Loucy (cell line): ENCODE measurements around the gene LYZL2.

Source experiments
- H2AFZ ChIP-seq: fragments of 200-600 bp; sonication (generic); 2 replicates; pipeline ENCODE4 v1.6.0; 2016; ENCODE audit warnings: antibody characterized with exemption, mild to moderate bottlenecking, low read length, moderate library complexity
- H3F3A ChIP-seq: fragments of 200-600 bp; 2 replicates; pipeline ENCODE4 v1.6.0; 2016; ENCODE audit warnings: antibody characterized with exemption, low read depth, mild to moderate bottlenecking
- H3K27me3 ChIP-seq: fragments of 200-600 bp; sonication (generic); 2 replicates; pipeline ENCODE4 v1.6.1; 2014; ENCODE audit warnings: low read length, mild to moderate bottlenecking; ENCODE audit not compliant: insufficient read depth, poor library complexity, severe bottlenecking
- H3K36me3 ChIP-seq: fragments of 200-600 bp; sonication (generic); 2 replicates; pipeline ENCODE4 v1.6.1; 2016; ENCODE audit warnings: low read length; ENCODE audit not compliant: insufficient read depth
- H3K4me1 ChIP-seq: fragments of 200-600 bp; sonication (generic); 2 replicates; pipeline ENCODE4 v1.5.1; 2014; ENCODE audit warnings: low read length, mild to moderate bottlenecking; ENCODE audit not compliant: insufficient read depth, poor library complexity, severe bottlenecking
- H3K4me2 ChIP-seq: fragments of 200-600 bp; sonication (generic); 2 replicates; pipeline ENCODE4 v1.6.0; 2014; ENCODE audit warnings: antibody characterized with exemption, low read length, low read depth, mild to moderate bottlenecking; ENCODE audit not compliant: poor library complexity, severe bottlenecking
- H3K4me3 ChIP-seq: fragments of 200-600 bp; sonication (generic); 2 replicates; pipeline ENCODE4 v1.5.1; 2014; ENCODE audit warnings: low read length, mild to moderate bottlenecking, mixed read lengths; ENCODE audit not compliant: poor library complexity, severe bottlenecking
- H3K79me2 ChIP-seq: fragments of 200-600 bp; sonication (generic); 2 replicates; pipeline ENCODE4 v1.6.1; 2014; ENCODE audit warnings: low read length; ENCODE audit not compliant: insufficient read depth
- H3K9ac ChIP-seq: fragments of 200-600 bp; sonication (generic); 2 replicates; pipeline ENCODE4 v1.6.0; 2014; ENCODE audit warnings: mild to moderate bottlenecking, low read depth, low read length, moderate library complexity; ENCODE audit not compliant: poor library complexity, severe bottlenecking
- H3K9me2 ChIP-seq: fragments of 200-600 bp; sonication (generic); replicated peaks from 2 replicates; pipeline ENCODE4 v1.6.1; 2016; ENCODE audit warnings: low read depth, low read length, mixed read lengths
- H3K9me3 ChIP-seq: fragments of 200-600 bp; sonication (generic); 2 replicates; pipeline ENCODE4 v1.6.1; 2014; ENCODE audit warnings: mild to moderate bottlenecking, antibody characterized with exemption, low read length, low read depth; ENCODE audit not compliant: insufficient read depth
- H4K20me1 ChIP-seq: fragments of 200-600 bp; sonication (generic); 2 replicates; pipeline ENCODE4 v1.6.0; 2014; ENCODE audit warnings: antibody characterized with exemption, low read length, mild to moderate bottlenecking; ENCODE audit not compliant: insufficient read depth, poor library complexity, severe bottlenecking
- CTCF ChIP-seq: fragments of 200-600 bp; sonication (generic); conservative IDR thresholded peaks from 2 replicates; pipeline ENCODE4 v1.5.1; 2014; ENCODE audit warnings: mild to moderate bottlenecking, antibody characterized with exemption, low read length
- EZH2phosphoT487 ChIP-seq: fragments of 200-600 bp; IDR thresholded peaks from 2 replicates; pipeline ENCODE4 v1.6.1; 2018; ENCODE audit warnings: antibody characterized with exemption, mild to moderate bottlenecking, moderate library complexity, borderline replicate concordance

LYZL2 gene

GRCh38 chr10:30580241-30580640 is 49.3 kb downstream of the LYZL2 start:
- Histone ChIP-seq H2AFZ (no peak overlapping the region), H3K9me3 (no peaks in the 10 kb centered on the region), H3F3A (no peaks in the 10 kb centered on the region), H3K4me3 (no peak overlapping the region), H3K9ac (no peak overlapping the region), H3K4me1 (no peaks in the 10 kb centered on the region), H4K20me1 (no peaks in the 10 kb centered on the region), H3K4me2 (no peak overlapping the region), H3K79me2 (no peaks in the 10 kb centered on the region), H3K9me2 (no peaks in the 10 kb centered on the region), H3K36me3 (no peaks in the 10 kb centered on the region), H3K27me3 (no peaks in the 10 kb centered on the region)
- TF ChIP-seq EZH2phosphoT487 (no peak), CTCF (no peak)

- no peaks in the 10 kb centered on the region for H3K9me2 ChIP-seq
- H3K79me2 ChIP-seq = no peaks in the 10 kb centered on the region
- H3F3A ChIP-seq = no peaks in the 10 kb centered on the region
- no peaks in the 10 kb centered on the region for H4K20me1 ChIP-seq
- H3K4me2 ChIP-seq = no peak overlapping the region
- no peaks in the 10 kb centered on the region for H3K27me3 ChIP-seq
- H3K4me1 ChIP-seq = no peaks in the 10 kb centered on the region
- TF ChIP-seq EZH2phosphoT487 (no peak), CTCF (no peak)
- no peak overlapping the region for H3K9ac ChIP-seq
- no peaks in the 10 kb centered on the region for H3K9me3 ChIP-seq
- H3K36me3 ChIP-seq = no peaks in the 10 kb centered on the region
- no peak overlapping the region for H2AFZ ChIP-seq
- no peak overlapping the region for H3K4me3 ChIP-seq
Observed at GRCh38 chr10:30579574-30579973, 50.0 kb downstream of the LYZL2 start.

GRCh38 chr10:30577048-30577447 is 52.5 kb downstream of the LYZL2 start:
- no peaks in the 10 kb centered on the region for H3K9me2 ChIP-seq
- TF ChIP-seq EZH2phosphoT487 (no peak), CTCF (no peak)
- no peak overlapping the region for H3K4me3 ChIP-seq

More at GRCh38 chr10:30577048-30577447, 52.5 kb downstream of the LYZL2 start:
- H3K9me3 ChIP-seq = no peaks in the 10 kb centered on the region
- H3K4me1 ChIP-seq = no peaks in the 10 kb centered on the region
- no peaks in the 10 kb centered on the region for H3K36me3 ChIP-seq
- no peak overlapping the region for H2AFZ ChIP-seq
- no peak overlapping the region for H3K9ac ChIP-seq
- H3K27me3 ChIP-seq = no peaks in the 10 kb centered on the region
- no peak overlapping the region for H3K4me2 ChIP-seq
- no peaks in the 10 kb centered on the region for H4K20me1 ChIP-seq
- H3K79me2 ChIP-seq = no peaks in the 10 kb centered on the region
- no peaks in the 10 kb centered on the region for H3F3A ChIP-seq
